Right ventricle myocardium superior (tissue), 1 donor: ENCODE data around the gene ZMIZ1. TPM values are rescaled to one million over a fixed set of nuclear protein-coding genes. Genes with fewer than 3 reads are reported as not detected.

Experiments used
- ATAC-seq: fragments of 200-7000 bp; cut with Tn5 transposase; one replicate; pipeline ENCODE4 v1.9.1; 2020; ENCODE audit warnings: mild to moderate bottlenecking; ENCODE audit not compliant: poor library complexity
- DNase-seq: peaks from one replicate; pipeline ENCODE4 v3.0.0-alpha.2; 2020
- intact Hi-C: fragments of 100-400 bp; cut with DNase I; formaldehyde crosslinking; loops from one replicate; pipeline ENCODE4 v1.11.2; 2022
- total RNA-seq: library from RNA; stranded (reverse); fragmentation: NEBNext Ultra II Directional; extraction: Animal tissue kit (Norgen Biotek cat#: 25700); gene quantifications from one replicate; pipeline ENCODE4 v1.2.1, GENCODE V29; 2021
- donor health status: DM: no; HTN: yes; CAD: no; lungs with severe emphysema.

ZMIZ1 gene
- total RNA-seq, 1 donor from 2014 or later, result 44.8 TPM

DNA sequence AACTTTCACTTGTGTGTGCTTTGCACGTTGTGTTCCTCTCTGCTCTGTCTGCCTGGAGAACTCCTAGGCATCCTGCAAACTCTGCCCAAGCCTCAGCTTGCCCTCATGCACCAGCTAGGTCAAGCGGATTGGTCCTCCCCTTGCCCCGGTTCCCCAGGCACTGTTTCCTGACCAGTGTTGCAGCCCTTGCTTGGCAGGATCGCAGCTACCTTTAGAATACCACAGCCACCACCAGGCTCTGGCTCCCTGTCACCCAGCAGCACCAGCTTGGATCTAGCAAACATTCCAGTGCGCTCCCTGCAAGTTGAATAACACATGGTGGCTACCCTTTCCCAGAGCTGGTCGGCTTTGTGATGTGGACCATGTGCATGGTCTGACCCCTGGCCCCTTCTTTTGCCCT, 19.0 kb downstream of the ZMIZ1 start:
- intact Hi-C loops, result no loop called here
- ATAC-seq (no peak), DNase-seq (no peak)

DNA sequence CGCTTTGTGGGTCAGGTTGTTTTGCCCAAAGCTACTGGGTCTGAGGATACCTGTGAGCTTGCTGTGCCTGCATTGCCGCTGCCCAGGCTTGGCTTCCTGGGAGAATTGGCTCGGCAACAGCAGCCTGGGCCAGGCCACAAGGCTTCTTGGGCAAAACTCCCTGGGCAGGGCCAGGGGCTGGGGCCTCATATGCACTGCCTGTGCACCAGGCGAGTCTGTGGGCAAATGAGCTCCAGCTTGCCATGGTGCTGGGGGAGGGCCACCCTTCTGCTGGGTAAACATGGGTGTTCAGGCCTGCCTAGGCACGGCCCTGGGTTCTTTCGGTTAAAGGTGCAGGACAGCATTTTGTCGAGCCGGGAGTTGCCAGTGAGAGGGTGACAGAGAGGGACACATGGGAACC, 19.4 kb downstream of the ZMIZ1 start:
- intact Hi-C loops, result no loop called here
- ATAC-seq, result no peak
- no peak for DNase-seq

DNA sequence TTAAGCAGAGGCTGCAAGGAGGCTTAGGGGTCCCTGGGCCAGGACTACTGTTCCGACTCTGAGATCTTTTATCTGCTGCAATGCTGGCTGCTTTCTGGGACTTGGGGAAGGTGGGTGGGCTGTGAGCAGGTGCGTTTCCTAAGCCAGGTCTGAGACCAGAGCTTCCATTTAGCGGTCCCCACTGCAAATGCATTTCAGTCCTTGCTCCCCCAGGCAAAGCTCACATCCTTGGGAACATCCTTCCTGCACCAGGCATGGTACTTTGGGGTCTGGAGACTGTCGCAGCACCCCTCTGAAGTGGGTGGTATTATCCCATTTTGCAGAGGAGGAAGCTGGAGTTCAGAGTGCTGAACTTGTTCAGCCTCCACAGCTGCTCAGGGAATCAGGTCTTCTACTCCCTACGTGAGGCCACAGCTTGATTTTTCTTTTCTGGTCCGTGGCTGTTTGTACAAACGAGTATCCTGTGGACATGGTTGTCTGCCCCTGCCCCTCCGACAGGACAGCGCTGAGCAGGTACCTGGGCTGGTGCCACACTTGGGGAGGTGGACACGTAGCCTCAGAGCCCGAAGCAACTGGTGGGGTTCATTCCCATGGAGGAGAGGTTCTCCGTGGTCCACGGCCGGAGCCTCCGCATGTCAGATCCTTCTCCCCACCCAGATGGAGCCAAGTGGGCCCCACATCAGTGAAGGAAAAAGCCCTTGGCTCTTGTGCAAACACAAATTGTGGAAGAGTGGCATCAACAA, 20.0 kb downstream of the ZMIZ1 start:
- DNase-seq (no peak), ATAC-seq (no peak)
- intact Hi-C loops, result no loop called here

DNA sequence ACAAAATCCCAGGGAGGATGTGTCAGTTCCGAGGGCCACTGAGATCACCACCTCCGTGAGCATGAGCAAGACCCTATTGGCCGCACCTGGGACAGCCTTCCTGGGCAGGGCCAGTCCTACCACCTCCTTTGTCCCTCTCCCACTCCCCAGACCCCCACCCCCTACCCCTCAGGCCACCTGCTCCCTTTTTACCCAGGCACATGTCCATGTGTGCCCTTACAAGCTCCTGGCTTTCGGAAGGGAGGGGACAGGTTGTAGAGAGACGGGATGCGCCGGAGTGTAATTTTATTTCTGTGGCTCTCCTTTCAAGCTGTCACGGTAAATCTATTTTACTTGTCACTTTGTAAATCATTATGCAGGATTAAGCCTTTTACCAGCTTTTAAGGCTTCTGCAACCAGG, 20.9 kb downstream of the ZMIZ1 start:
- intact Hi-C loops, result no loop called here
- no peak for ATAC-seq

DNA sequence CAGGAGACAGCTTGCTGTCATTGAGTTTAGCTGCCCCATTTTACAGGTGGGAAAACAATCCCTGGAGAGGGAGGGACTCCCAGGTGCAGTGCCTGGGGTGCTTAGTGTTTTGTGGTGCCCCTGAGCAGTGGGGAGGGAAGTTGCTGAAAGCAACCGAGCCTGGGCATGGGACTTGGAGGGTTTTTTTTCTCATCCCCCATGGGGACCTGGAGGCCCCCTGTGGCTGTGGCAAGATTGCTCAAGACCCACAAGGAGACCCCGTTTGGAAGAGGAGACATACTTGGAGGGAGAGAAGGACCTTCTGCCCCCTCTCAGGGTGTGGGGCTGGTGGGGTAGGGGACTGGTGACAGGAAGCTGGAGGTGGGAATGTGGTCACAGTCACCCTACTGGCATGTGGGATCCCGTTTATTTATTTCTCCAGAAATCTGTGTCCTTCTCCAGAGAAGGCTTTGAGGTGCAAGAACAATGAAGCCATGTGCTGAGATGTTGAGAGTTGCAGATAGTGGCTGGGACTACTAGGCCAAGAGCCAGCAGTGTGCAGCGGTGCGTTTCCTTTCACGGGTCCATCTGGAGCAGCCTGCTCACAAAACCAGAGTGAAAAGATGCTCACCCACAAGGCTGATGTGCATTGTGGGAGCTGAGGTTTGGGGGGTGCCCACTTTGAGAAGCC, 21.5 kb downstream of the ZMIZ1 start:
- ATAC-seq (peak; percentile 19), DNase-seq (no peak)
- intact Hi-C loops, result no loop called here

More for the DNA sequence above, 20.9 kb downstream of the ZMIZ1 start:
- DNase-seq, result no peak

DNA sequence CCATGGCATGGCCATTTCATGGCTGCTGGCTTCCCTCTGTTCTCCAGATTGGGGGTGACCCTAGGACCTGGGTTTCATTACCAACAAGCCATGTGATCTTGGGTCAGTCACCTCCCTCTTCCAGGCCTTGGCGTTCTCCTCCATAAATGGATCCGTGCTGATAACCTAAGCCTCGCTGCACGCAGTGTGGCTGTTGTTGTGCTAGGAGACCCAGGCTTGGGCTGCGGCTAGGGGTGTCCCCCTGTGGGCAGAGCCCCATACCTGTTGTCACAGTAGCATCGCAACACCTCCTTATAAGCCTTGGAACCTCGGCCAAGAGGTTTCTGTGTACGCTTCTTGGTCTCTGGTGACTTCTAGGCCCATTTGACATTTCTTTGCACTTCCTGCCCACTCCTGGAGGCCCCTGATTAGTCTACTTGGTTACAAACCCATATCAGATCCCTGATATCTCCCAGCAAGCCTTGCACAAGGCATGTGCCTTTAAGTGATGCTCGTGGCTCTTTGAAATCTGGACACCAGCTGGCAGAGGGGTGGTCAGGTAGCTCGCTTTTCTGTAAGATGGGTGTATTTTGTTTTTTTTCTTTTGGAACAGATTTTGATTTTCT, 23.6 kb downstream of the ZMIZ1 start:
- DNase-seq, result no peak
- ATAC-seq, result no peak
- intact Hi-C loops, result no loop called here

DNA sequence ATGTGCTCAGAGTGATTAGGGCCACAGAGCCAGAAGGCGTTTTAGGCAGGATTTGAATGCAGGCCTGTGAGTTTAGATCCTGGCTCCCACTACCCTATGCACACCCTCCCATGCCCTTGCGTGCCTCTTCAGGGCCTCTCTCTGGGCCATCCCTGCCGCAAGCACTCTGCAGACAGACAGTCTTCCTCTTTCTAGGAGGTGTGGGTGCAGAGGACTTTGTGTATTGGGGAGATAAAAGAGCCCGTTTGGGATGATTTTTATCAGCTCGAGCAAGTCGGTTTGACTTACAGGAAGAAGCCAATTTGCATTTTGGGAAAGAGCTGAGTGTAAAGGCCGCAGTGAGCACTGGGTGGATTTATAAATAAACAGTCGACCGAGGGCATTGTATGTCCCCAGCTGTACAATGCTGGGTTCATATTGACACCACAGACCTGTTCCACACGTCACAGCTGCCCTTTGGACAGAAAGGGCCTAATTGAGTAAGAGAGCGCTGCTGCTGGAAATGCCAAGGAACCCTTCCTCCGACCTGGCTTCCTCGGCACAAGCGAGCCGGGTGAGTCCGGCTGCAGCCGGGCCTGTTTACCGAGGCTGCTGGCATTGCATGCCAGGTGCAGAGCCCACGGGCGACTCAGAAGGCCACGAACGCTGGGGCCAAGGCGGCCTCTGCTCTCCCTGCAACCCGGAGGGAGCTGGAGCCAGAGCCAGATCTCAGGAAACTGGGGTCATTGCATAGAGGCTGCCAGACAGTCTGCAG, 25.1 kb downstream of the ZMIZ1 start:
- intact Hi-C loops, result no loop called here
- no peak for DNase-seq
- peak; percentile 74 for ATAC-seq

DNA sequence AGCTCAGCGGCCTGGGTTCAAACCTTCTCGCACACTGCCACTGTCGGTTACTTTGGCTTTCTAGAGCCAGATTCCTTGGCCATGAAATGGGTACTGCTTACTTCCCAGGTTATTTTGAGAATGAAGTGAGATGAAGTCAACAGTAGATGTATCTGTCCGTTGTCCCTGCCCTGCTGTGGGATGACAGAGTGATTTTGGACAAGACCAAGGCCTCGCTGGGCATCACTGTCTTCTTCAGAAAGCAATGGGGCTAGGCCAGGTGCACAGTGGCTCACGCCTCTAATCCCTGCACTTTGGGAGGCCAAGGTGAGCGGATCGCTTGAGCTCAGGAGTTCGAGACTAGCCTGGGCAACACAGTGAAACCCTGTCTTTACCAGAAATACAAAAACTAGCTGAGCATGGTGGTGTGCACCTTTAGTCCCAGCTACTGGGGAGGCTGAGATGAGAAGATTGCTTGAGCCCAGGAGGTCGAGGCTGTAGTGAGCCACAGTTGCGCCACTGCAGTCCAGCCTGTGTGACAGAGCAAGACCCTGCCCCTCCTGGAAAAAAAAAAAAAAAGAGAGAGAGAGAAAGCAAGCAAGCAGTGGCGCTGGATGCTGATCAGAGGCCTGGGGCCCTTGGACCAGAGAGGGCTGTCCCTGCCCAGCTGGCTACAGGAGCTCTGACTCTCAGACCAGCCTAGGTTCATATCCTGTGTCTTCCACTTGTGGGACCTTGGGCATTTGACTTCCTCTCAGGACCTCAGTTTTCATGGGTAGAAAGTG, 25.8 kb downstream of the ZMIZ1 start:
- ATAC-seq (peak; percentile 36), DNase-seq (no peak)
- intact Hi-C loops, result no loop called here

DNA sequence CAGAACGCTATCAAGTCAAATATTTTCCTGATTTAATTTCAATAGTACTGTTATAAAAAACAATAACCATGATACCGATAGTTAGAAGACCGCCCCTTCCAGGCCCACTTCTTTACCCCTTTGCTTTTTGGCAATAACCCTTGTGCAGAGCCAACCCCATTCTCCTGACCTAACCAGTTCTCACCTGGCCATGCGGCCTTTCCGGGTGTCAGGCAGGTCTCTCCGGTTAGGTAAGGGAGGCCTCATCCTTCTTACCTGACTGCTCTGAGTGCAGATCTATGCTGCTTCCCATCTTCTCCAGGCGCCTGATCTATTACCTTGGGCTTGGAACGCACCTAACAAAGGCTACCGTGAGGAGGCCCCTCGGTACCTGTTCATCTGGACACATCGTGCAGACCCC, 26.6 kb downstream of the ZMIZ1 start:
- DNase-seq, result no peak
- intact Hi-C loops, result no loop called here
- no peak for ATAC-seq

DNA sequence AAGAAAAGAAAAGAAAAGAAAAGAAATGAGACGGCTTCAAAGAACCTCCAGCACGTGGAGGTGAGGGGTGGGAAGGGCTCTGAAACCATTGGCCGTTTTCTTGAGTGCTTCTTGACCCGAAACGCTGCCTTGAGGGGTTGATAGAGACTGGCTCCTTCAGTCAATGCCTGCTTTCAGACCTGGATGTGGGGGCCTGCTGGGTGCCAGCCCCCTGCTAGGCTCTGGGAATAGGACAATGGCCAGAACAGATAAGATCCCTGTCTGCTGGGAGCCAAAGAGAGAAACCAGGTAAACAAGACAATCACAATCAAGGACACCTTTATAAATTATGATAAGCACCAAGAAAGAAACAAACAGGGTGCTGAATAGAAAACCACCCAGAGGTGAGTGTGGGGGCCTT, 27.7 kb downstream of the ZMIZ1 start:
- intact Hi-C loops, result no loop called here
- ATAC-seq (no peak), DNase-seq (no peak)

DNA sequence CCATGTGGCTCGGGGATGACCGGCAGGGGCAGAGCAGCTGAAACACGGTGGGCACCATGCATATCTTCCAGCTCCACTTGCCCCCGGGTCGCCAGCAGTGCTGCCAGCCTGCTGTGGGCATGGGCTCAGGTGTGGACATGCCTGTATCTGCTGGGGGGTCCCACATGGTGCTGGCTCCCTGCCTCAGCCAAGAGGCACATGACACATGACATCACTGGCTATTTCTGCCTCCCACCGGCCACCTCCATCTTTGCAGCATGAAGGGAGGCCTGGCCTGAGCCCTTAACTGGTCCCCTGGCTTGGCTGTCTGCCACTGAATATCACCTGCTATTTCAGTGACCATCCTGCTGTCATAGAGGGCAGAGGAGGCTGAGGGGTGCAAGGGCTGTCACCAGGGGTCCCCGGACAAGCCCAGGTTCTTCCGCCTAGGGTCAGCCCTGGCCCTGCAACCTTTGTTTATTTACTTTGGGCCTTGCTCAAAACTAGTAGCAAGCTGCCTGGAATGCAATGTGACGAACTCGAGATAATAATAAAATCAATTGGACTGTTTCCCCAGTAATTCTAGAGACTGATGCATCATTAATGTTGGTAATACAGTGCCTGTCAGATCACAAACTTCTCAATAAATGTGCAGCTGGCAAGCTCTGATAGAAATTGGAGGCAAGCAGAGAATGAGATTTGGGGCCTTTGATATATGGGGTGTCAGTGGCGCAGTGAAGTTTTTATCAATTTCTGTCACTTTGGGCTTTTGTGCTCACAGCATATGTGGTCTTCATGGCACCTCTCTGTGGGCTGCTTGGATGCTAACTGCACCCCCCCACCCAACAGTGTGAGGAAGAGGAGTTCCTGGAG, 28.5 kb downstream of the ZMIZ1 start:
- no peak for DNase-seq
- ATAC-seq, result no peak
- intact Hi-C loops, result no loop called here

DNA sequence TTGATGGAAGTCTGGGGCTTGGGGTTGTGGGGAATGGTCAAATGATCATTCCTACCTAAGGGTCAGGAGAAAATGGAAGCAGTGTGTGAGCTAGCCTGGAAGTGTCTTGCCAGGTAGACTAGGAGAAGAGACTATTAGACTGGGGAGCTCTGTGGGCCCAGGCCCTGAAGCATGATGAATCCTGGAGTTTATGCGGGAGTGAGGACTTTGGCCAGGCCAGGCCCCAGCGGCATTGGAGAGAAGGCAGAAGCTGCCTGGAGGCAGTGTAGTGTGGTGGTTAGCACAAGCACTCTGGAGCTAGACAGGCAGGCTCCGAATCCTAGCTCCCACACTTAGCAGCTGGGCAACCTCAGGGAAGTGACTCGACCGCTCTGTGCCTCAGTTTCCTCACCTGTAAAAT, 29.3 kb downstream of the ZMIZ1 start:
- ATAC-seq, result no peak
- intact Hi-C loops, result no loop called here
- no peak for DNase-seq

DNA sequence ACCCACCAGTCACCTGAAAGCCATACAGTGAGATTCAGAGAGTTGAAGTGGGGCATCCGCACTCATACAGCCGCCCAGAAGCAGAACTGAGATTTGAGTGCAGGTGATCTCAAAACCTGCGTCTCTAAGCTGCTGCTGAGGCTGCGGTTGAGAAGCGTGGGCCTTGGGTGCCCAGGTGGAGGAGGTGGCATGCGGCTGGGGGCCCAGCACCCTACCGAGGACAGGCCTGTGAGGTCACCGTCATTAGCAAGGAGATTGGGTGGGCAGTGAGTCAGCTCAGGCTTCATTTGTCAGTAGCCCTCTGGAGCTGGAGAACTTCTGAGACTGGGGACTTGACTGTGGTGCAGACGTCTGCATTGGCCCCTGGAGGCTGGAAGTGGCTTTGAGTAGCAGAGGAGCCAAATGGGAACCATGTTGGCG, 29.8 kb downstream of the ZMIZ1 start:
- DNase-seq, result no peak
- intact Hi-C loops, result no loop called here

DNA sequence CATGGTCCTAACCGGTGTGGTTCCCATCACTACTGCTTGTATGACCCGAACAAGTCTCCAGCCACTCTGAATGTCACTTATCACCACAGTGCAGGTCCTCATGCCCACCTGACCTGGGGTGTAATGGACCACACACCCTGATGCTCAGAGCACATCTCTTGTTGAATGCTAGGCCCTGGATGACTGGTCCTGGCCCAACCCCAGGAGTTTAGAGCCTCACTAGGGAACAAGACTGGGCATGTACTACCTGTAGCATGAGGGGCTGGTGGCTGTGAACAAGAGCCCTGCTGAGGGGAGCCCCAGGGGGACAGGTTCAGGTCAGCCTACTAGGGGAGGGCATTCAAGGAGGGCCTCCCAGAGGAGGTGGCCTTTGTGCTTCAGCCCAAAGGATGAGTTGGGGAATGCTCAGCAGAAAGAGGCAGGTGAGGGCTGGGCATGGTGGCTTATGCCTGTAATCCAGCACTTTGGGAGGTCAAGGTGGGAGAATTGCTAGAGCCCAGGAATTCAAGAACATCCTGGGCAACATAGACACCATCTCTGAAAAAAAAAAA, 31.2 kb downstream of the ZMIZ1 start:
- DNase-seq (no peak), ATAC-seq (no peak)
- intact Hi-C loops, result no loop called here

More for the DNA sequence above, 29.8 kb downstream of the ZMIZ1 start:
- ATAC-seq, result no peak

DNA sequence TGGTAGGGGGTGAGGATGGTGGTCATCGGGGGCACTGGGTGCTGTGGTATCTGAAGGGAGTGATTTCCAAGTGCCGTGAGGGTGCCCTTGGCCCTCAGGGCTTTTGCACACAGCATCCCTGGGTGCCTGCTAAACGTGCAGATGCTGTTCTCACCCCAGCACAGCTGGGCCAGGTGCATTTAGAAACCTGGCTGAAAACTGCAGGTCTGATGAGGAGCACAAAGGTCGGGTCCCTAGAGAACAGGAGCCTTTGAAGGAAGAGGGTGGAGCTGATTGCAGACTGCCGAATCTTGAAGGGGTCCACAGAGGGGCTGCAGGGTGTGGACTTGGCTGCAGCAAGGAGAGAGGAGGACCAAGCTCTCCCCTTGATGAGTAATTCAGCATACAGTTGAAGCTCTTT, 32.0 kb downstream of the ZMIZ1 start:
- intact Hi-C loops, result no loop called here
- no peak for ATAC-seq
- DNase-seq, result no peak

DNA sequence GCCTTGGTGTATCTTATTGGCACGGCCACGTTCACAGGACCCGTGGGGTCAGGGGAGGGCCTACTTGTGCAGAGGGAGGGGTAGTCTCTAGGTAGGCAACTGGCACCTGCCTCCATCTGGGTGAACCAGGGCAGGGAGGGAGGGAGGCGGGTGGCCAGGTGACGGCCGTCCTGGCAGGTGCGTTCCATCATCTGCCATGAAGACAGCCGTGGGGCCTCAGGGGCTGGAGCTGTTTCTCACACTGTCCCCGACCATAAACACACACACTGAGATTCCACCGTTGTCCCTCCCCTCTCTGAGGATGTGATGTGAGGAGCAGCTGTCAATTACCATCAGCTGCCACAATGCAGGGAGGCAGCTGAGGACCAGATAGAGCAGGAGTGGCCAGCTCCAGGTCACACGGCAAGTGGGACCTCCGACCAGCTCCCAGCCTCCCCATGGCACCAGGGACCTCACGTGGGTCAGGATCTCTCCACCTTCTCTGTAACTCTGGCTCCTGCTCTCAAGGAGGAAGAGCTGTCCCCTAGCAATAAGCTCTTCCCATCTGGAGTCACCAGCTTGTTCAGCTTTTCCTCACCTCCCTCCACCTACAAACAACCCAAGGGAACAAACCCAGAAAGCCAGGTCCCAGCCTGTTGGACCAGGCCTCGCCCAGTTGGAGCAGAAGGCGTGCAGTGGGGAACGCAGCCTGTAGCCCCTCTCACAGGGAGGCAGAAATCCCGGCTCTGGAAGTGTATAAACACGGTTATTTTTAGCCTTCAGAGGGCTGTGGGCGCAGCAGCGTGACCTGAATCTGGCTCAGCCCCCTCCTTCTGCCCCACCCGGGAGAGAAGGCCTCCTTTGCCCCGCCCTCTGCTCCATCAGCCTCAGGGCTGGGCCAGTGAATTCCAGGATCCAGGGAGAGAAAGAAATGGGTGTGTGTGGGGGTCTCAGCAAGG, 33.1 kb downstream of the ZMIZ1 start:
- ATAC-seq (peak; percentile 61), DNase-seq (peak; percentile 74)
- intact Hi-C loops, result no loop called here

DNA sequence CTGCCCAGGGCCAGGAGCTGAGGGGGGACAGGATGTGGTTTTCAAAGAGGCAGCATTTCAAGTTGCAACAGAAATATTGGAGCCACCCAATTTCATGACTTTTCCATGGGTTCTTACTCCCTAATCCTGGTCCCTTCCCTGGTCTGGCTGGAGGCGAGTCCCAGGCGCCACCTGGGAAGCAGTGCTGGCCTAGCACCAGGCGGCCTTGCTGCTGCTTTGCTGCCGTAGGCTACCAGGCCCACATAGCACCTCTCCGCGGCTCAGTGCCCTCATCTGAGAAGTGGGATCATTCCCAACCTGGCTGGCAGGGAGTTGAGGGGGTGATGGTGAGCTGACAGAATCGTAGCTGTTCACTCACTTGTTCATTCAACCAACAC, 33.7 kb downstream of the ZMIZ1 start:
- intact Hi-C loops, result no loop called here
- DNase-seq, result no peak
- peak; percentile 35 for ATAC-seq
